H54 (cell line): ENCODE data around the gene GPC6.
A peak's percentile ranks its signal among the peaks of the same experiment; 100 is the strongest.
"Not testable (repeated sequence)": the region's sequence is repeated elsewhere in the genome, so short reads cannot be mapped to it uniquely, and the experiment has no call there.

Experiments
- DNase-seq: peaks from one replicate; pipeline ENCODE4 v3.0.0; 2011; ENCODE audit warnings: low spot score, mixed read lengths; ENCODE audit not compliant: insufficient read length
- FAIRE-seq: peaks from 3 replicates; lab custom pipeline; 2011; peaks lifted over from hg19 to GRCh38; lab: Jason Lieb, UNC
- POLR2A ChIP-seq: IDR thresholded peaks from 2 replicates; pipeline ENCODE4 v1.6.1; 2011; ENCODE audit warnings: low read depth, mild to moderate bottlenecking, low read length

Gene GPC6

GRCh38 chr13:94342436-94343242 is 1116.0 kb downstream of the GPC6 start:
- TF ChIP-seq POLR2A, result no peak
- DNase-seq (no peak), FAIRE-seq (no peak)

GRCh38 chr13:94343243-94343585 is 1116.6 kb downstream of the GPC6 start:
- no peak for TF ChIP-seq POLR2A
- DNase-seq (no peak), FAIRE-seq (no peak)

DNA sequence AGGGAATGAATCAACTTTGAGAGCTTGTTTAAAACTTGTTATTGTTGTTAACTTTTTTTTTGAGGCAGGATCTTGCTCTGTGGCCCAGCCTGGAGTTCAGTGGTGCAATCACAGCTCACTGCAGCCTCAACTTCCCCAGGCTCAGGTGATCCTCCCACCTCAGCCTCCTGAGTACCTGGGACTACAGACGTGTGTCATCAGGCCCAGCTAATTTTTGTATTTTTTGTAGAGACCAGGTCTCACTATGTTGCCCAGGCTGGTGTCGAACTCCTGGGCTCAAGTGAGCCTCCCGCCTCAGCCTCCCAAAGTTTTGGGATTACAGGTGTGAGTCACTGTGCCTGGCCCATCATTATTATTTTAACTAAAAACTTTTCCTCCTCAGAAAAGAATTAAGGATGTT is 1117.1 kb downstream of the GPC6 start:
- not testable (repeated sequence) for DNase-seq
- peak; percentile 20 for FAIRE-seq

GRCh38 chr13:94344126-94344818 is 1117.7 kb downstream of the GPC6 start:
- FAIRE-seq, result peak; percentile 73
- no peak for DNase-seq

GRCh38 chr13:94345374-94346195 is 1119.0 kb downstream of the GPC6 start:
- DNase-seq, result no peak
- FAIRE-seq, result peak; percentile 55
- TF ChIP-seq POLR2A, result no peak

More at GRCh38 chr13:94344126-94344818, 1117.7 kb downstream of the GPC6 start:
- no peak for TF ChIP-seq POLR2A

- no peak for FAIRE-seq
- TF ChIP-seq POLR2A, result no peak
- no peak for DNase-seq
Measured at GRCh38 chr13:94346261-94347019, 1119.8 kb downstream of the GPC6 start.

- no peak for TF ChIP-seq POLR2A
- peak; percentile 31 for DNase-seq
- FAIRE-seq, result peak; percentile 87
Measured at GRCh38 chr13:94351292-94351990, 1124.8 kb downstream of the GPC6 start.

DNA sequence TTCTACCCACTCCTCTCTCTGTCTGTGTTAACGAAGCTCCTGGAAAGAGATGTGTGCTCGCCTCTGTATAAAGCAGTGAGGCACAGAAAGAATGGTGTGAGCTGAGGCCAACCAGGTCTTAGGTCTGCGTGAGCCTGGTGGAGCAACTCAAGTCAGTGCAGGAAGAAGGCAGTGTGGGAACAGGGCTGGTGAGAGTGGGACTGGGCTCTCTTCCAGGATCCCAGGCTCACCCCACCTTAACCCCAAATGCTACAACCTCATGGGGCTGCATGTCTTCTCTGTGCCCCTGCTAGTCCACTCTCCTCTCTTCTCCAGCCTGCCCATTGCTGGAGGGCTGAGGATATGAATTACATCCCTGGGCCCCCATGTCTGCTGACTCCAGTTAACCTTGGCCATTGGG is 1125.5 kb downstream of the GPC6 start:
- TF ChIP-seq POLR2A, result no peak
- DNase-seq (no peak), FAIRE-seq (peak; percentile 15)

GRCh38 chr13:94353167-94353710 is 1126.6 kb downstream of the GPC6 start:
- FAIRE-seq (no peak), DNase-seq (no peak)
- no peak for TF ChIP-seq POLR2A

- DNase-seq (no peak), FAIRE-seq (no peak)
- no peak for TF ChIP-seq POLR2A
Measured at GRCh38 chr13:94359875-94360274, 1133.3 kb downstream of the GPC6 start.

DNA sequence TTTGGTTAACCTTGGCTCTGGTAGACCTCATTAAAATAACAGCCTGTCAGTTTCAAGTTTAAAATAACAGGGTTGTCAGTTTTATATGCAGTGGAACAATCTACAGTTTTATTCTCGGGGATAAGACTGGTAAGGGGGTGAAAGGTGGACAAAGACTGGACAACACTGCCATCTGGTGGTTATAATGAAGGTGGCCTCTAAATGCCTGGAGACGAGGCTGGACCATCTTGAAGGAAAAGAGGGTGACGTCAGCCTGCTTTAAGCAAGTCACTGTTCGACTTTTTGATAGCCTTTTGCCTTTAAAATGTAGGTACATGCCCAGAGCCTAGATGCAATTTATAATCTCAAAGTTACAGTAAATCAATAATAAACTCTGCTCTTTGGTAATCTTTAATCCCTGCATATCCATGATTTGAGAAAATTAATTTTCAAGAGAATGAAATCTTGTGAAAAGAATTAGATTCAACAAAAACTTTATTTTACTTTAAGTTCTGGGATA is 1135.9 kb downstream of the GPC6 start:
- no peak for TF ChIP-seq POLR2A
- DNase-seq (peak; percentile 73), FAIRE-seq (peak; percentile 100)

DNA sequence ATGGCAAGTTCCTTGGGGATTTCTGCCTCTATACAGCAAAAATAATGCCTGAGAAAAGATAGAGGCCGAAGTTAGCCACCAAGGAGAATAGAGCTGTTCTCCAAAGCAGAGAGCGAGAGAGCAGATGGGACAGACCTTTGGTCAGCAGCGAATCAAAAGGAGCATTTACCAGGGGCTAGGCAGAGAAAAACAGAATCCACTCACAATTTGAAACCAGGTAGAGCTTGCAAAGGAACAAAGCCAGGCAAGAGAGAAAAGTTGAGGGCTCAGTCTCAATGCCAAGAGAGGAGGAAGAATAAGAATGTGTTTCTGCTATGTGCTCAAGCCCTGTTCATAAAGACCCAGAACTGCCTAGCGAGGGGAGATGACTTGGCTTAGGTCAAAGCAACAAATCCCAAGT is 1140.1 kb downstream of the GPC6 start:
- no peak for TF ChIP-seq POLR2A
- FAIRE-seq (no peak), DNase-seq (no peak)
